ENCODE data around the gene FN3KRP.
A peak's percentile ranks its signal among the peaks of the same experiment; 100 is the strongest.

FN3KRP gene

DNA sequence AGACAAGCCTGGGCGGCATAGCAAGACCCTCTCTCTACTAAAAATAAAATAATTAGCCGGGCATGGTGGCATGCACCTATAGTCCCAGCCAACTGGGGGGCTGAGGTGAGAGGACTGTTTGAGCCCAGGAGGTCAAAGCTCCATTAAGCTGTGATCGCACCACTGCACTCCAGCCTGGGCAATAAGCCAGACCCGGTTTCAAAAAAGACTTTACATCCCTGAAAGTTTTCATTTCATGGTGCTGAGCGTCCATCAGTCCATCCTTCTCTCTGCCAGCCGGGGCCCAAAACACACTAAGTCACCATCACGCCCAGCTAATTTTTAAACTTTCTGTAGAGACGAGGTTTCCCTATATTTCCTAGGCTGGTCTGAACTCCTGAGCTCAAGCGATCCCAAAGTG is 28.6 kb upstream of the FN3KRP start:
- DNase-seq: no peak

DNA sequence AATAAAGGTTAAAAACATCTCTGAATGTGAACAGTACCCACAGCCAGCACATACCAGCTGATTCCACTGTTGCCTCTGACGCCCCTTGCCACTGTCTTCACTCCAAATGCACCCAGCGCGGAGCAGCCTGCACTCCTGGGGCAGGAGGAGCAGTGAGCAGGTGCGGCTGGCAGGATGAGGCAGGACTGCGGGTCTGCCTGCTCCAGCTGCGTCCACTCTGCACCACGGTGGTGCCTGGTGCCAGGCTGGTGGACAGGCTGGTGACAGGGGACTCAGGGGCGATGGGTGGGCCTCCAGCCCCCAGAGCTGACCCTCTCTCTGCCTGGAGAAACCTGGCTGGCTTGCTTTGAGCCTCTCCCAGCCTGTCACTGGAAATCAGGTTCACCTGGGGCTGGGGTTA is 27.4 kb upstream of the FN3KRP start:
- no peak for DNase-seq

DNA sequence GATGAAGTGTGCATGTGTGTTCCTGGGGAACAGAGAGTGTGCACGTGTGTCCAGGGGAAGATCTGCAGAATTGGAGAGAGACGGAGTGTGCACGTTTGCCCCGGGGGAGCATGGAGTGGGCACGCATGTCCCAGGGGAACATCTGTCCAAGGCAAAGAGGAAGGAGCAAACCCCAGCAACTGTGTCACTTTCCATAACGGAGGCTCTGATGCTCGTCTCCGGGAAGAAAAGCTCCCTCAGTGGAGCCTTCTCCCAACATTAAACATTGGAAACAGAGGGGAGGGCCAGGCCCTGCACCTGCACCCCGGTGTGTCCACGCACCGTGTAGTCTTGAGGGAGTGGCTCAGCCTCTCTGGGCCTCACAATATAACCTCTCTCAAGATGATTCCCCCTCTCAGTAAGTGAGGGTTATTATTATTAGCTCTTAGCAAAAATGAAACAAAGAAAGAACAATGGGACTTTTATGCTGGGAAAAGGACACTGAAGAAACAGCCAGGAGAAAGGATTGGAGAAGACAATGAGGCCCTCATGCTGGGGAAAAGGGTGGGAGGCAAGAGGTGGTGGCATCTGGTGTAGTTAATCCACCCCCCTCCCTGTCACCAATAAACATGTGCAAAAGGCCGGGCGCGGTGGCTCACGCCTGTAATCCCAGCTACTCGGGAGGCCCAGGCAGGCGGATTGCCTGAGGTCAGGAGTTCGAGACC is 25.6 kb upstream of the FN3KRP start:
- DNase-seq: no peak

DNA sequence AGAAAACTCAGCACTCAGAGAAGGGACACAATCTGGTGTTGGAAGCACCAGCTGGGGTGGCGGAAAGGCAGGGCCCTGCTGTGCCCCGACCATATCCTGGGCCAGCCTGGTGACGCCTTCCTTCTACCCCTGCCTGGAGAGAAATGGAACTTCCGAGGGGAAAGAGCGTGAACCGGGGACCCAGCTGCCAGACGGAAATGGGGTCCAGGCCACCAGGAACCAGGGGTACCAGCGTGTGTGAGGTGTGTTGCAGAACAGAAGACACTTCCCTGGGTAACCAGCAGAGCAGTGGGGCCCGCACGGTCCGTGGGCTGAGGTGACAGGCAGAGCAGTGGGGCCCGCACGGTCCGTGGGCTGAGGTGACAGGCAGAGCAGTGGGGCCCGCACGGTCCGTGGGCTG is 24.8 kb upstream of the FN3KRP start:
- DNase-seq: no peak

DNA sequence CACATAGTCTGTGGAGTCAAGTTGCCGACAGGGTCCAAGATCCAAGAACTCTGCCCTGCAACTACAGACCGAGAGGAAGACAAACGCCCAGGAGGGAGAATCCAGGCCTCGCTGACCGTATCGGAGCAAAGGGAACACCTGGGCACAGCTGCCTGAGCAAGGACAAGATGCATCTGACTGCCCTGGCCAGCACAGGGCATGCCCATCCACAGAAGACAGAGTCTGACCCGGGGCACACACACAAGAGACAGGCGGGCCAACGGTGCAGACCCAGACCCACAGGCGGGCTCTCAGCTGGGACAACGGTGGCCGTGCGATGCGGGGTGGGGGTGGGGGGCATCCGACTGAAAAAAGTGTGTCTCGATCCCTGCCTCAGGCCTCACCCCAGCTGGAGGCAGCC is 24.2 kb upstream of the FN3KRP start:
- DNase-seq: no peak

DNA sequence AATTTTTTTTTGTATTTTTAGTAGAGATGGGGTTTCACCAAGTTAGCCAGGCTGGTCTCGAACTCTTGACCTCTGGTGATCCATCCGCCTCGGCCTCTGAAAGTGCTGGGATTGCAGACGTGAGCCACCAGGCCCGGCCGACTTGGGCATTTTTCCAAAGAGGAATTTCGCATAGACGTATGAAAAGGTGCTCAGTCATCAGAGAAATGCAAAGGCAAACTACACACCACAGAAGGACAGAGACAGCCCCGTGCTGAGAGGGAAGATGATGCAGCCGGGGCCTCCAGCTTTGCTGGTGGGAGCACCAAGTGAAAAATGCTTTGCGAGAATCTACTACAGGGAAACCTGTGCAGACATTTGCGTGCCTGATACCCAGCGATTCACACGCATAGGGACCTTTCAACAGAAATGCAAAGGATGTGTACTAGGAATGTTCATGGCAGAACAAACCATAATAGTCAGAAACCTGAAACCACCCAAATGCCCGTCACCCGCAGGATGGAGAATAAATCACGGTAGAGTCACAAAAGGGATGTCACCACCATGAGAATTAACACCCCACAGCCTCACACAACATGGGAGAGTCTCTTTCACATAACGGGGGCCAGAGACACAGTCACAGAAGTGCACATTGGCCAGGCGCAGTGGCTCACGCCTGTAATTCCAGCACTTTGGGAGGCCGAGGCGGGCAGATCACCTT is 23.2 kb upstream of the FN3KRP start:
- no peak for DNase-seq

DNA sequence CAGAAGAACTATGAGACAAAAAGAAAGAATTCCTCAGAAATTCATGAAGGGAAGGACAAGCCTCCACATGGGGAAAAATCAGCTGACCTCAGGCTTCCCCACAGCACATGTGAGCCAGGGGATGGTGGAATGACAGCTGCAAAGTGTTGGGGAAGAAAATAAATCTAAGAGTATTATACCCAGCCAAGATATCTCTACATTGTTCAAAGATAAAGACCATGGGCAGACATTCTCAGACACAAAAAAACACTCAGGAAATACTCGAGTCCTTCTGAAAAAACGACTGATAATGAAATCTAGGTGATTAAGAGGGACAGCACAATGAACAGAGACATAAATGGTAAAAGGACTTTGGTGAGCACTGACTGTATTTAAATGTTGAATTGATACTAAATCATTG is 21.9 kb upstream of the FN3KRP start:
- no peak for DNase-seq

DNA sequence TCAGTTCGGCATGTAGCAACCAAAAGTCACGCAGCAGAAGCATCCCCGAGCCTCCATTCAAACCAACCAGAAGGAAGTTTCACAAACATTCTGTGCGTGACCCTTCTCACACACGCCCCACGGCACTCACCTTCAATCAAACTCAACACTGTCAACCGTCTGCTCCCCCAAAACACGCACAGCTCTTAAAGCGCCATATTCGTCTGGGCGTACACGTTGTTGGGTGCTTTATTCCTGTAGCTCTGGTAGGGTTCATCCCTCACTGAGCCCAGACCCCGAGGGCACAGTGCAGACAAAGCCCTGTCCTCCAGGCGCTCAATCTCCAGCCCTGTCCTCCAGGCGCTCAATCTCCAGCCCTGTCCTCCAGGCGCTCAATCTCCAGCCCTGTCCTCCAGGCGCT is 20.2 kb upstream of the FN3KRP start:
- DNase-seq: no peak

DNA sequence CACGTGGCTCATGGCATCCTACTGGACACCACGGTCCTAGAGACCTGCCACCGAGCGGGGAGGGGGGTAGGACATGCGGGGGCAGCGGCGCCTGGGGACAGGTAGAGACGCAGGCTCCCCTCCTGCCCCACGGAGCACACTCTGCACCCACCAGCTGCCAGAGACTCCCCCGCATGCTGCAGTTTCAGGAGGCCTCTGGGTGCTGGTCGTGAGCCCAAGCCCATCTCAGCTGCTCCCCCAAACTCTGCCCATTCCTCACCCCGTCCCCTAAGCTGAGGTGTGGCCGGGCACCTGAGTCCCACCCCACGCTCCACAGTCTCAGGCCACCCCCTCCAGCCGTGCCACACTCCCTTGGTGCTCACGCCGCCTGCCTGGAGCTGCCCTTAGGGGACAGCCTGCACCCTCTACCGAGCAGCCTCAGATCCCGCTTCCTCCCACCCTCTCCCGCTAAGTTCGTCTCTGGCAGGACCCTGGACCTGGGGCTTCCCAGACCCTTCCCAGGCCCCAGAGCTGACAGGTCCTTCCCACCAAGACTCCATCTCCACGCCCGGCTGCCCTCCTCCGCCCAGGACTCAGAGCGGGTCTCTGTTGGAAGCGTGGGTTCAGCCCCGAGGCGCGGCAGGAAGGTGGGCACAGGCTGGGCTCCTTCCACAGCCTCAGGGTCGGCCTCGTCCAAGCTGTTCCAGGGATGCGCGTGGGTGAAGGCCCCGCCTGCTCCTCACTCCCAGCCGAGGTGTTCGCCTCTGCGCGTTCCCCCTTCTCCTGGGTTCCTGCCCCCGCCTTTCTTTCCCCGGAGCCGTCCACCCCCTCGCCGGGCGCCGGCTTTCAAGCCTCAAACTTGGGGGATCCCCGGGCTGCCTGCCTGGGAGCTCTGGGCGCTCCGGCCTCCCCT is 19.3 kb upstream of the FN3KRP start:
- DNase-seq: no peak

DNA sequence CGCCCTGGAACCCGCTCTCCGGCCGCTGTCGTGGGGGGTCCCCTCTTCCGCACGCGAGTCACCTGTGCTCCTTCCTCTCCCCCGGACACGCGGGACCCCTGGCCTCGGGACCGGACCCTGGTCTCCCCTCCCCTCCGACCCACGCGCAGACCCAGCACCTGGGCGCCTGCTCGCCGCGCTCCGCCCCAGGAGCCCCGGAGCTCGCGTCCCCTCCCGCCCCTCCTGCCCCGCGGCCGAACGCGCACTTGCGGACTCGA is 18.8 kb upstream of the FN3KRP start:
- no peak for DNase-seq

DNA sequence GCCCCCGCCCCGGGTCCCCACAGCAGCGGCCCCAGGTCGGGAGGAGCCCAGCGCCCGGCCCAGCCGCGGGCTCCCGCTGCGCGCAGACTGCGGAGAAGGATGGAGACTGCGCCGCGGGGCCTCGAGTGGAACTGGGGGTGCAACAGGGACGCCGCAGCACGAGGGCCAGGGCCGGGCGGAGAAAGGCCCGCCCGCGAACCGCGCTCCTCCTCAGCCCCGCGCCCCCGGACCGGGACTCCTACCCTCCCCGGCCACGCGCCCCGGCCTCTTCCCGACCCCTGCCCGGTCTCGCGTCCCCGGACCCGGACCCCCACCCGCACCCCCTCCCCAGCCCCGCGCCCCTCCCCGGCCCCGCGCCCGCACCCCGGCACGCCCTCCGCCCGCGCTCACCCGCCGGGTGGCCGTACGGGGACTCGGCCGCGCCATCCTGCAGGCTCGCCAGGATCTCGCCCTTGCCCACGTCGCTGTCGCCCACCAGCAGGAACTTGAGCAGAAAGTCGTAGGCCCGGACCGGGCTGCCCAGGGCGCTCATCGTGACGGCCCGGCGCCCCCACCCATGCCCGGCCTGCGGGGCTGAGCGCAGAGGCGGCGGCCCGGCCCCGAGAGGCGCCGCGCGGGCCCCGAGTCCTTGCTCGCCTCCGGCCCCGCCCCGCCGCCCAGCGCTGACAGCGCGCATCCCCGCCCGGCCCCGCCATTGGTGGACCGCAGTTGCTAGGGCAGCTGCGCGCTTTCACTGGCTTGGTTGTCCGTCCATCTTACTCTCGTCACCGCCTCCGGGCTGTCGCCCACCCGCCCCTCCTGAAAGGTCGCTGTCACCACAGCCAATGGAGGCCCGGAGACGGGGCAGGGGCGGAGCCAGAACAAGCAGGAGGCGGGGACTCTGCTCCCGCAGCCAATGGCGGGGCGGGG is 18.2 kb upstream of the FN3KRP start, which contains the start of gene RAB40B:
Gene RAB40B (minus strand): TSS at position 634 of the 909 bp plus-strand sequence. CDS start 102 bp downstream, at position 532.
- peak; percentile 99 for DNase-seq

DNA sequence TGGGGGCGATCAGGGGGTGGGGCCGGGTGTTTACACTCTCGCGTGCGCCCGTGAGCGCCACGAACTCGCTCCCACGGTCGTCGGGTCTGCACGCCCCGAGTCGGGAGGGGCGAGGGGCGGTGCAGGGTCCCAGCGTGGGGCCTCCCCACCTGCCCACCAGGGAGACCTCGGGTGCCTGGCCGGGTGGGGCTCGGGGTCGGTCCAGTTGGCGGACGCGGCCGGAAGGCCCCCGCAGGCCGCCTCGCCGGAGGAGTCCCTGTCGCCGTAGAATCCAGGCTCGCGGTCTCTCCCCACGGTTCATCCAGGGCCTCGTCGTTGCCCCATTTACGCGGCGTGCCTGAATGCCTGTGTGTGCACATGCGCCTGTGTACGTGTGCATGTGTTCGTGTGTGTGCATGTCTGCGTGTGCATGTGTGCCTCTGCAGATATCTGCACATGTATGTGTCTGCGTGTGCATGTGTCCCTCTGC is 17.5 kb upstream of the FN3KRP start:
- DNase-seq: no peak

DNA sequence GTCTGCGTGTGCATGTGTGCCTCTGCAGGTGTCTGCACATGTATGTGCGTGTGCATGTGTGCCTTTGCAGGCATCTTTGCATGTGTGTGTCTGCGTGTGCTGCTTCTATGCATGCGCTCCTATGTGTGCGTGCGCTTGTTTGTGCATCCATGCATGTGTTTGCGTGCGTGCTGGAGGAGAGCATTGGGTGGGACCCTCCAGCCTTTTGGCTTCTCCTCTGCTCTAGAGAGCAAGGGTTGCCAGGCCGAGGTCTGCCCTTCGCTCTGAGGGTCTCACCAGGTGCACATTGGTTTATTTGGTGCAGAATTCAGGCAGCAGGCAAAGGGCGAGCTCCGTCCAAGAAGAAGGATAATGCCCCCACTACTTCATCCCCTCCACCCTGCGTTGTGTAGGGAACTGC is 17.0 kb upstream of the FN3KRP start:
- no peak for DNase-seq

DNA sequence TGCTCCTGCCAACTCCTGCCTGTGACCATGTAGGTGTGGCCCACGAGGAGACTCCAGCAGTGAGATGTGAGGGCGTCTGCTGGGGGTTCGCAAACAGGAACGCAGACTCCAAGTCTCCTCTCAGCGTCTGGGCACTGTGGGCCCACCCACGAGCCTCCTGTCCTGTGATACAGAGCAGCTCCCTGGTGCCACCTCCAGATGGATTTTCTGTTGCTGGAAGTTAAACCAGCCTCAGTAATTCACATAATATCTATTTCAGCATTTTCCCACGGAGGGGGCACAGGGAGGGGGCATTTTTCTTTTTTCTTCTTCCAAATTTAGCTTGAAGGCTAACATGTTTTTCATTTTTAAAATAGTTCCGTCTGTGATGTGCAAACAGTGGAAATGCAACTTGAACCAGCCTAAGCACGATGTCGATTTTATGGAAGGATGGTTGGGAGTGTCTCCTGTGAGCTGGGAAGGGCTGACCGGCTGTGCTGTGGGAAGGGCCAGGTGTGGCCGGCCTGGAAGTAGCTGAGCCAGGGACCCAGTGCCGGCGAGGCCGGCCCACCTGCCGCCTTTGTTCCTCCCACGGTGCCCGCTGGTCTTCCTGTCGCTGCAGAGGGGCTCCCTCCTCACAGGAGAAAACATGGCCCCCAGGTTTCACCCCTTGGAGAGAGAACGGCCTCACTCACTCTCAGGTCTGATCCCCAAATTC is 14.1 kb upstream of the FN3KRP start:
- no peak for DNase-seq

DNA sequence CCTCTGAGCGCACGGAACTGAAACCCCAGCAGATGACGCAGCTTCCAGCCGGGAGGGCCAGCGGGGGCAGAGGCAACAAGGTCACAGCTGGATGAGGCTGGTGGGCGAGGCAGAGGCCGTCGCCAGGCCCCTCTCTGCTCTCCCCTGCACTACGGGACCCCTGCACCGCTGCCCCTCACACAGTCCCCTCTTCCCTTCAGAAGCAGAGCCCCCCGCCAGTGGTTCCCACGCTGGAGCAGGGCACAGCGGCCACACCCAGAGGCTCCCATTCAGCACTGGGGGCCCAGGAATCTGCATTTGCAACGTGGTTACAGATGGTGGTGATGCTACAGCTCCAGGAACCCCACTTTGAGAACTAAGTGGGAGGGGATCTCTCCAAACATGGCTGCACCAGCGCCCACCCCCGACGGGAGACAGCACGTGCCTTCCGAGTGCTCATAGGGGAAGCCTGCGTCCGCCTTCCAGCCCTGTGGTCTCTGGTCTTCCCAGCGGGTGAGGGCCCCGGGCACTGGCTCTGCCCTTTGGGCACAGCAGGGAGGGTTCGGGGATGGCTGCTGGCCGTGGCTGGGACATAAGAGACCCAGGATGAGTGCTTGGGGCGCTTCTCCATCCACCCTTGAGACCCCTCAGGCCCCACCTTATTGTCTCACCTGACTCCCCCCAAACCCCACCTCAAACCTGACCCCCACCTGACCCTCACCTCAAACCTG is 13.3 kb upstream of the FN3KRP start:
- no peak for DNase-seq

DNA sequence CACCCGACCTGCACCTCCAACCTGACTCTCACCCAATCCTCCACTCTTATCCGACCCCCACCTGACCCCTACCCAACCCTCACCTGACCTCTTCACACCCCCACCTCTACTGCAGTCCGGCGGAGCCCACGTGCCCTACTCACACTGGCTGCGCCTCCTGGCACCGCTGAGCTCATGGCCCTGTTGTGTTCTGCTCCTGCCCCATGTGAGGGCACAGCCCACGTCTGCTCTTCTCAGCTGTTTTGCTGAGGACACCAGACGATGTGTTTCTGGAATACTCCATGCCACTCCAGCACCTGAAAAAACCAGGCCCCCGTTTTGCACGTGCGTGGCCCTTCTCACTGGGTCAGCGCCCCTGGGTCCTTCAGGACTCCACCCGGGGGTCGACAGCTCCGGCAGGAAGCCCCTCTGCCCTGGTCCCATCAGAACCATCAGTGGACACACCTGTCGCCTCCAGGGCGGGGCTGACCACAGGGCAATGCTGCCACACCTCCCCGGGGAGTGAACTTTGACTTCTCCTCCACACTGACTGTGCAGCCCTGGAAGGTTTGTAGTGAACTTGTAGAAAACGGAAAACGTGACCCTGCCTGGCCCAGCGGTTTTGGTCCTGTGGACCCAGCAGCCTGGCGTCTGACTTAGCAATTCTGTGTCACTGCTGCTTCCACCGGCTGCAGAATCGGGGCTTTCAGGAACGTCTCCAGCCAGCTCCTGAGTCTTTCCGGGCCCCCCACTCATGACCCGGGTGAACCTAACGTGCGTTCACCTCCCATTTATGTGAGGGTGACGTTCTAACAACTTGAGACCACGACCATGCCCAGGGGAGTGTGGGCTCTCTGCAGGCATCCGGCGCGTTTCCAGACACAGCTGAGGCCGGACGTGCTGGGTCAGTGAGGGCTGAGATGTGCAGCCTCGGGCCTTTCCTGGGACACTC is 12.3 kb upstream of the FN3KRP start:
- DNase-seq: no peak

DNA sequence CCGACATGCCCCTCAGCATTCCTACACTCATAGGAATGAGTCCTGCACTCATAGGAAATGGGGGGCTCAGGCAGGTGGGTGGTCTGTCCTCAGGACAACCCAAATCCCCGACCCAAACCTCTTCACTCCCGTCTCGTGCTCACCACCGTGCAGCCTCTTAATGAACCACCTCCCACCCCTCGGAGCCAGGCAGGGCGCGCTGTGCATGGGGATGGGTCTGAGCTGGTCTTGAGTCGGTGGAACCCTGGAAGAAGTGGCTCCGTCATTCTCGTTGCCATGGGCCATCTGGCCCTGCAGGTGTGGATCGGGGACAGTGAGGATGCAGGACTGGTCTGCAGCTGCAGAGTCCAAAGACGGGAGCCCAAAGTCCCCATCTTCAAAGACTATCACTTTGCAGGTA is 11.6 kb upstream of the FN3KRP start:
- no peak for DNase-seq

DNA sequence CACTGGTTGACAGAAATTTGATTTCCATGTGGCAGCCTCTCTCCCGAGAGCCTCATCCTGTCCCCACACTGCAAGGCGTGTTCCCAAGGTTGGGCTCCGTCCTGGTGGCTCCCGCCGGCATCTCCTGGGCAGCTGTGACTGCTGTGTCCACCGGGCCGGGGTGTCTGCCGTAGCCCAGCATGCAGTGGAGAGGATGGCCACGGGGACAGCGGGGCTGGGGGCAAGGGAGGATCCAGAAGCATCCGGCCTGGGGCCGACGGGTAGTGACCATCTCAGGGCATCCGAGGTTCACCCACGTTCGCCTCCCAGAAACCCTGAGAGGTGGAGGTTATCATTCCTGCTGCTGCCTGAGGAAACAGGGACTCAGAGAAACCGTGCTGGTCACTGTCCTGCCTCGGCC is 10.8 kb upstream of the FN3KRP start:
- DNase-seq: no peak

DNA sequence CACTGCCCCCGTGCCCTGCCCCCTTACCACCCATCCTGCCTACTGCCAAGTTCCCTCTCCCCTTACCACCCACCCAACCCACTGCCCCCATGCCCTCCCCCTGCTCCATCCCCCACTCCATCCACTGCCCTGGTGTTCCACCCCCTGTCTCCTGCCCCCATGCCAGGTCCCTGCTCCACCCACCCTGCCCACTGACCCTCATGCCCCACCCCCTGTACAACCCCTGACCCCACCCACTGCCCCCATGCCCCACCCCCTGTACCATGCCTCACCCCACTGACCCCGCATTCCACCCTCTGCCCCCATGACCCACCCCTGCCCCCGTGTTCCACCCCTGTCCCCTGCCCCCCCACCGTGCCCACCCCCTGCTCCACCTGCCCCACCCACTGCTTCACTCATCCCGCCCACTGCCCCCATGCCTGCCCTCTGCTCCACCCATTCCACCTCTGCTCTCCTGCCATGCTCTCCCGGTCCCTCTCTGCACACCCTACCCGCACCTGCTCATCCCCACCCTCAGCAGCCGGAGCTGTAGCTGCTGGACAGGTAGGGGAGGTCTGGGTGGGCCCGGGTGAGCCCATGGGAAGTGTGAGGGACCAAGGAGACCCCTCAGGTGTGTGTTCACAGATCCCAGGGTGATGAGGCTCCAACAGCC is 7.4 kb upstream of the FN3KRP start:
- DNase-seq: no peak

Measured in stimulated activated naive CD4-positive, alpha-beta T cell treated with Interleukin-2 at 50 U/mL for 16 hours (primary cell).